ENCODE results near the gene MTRR.

GRCh38 chr5:7855611-7856010 is 13.3 kb upstream of the MTRR start:
- no peak for TF ChIP-seq PRDM15 (CRISPR knock-in tag; IDR thresholded peaks at IDR 0.05)
- TF ChIP-seq CTCF (IDR thresholded peaks at IDR 0.05): no peak
- no peak for TF ChIP-seq USF2 (CRISPR knock-in tag; IDR thresholded peaks at IDR 0.05)

Measured in WTC11 (cell line).